Measurements from ENCODE around the gene ARSH.
"Not testable (repeated sequence)": the region's sequence is repeated elsewhere in the genome, so short reads cannot be mapped to it uniquely, and the experiment has no call there.

Gene ARSH, protein sequence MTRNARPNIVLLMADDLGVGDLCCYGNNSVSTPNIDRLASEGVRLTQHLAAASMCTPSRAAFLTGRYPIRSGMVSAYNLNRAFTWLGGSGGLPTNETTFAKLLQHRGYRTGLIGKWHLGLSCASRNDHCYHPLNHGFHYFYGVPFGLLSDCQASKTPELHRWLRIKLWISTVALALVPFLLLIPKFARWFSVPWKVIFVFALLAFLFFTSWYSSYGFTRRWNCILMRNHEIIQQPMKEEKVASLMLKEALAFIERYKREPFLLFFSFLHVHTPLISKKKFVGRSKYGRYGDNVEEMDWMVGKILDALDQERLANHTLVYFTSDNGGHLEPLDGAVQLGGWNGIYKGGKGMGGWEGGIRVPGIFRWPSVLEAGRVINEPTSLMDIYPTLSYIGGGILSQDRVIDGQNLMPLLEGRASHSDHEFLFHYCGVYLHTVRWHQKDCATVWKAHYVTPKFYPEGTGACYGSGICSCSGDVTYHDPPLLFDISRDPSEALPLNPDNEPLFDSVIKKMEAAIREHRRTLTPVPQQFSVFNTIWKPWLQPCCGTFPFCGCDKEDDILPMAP

DNA sequence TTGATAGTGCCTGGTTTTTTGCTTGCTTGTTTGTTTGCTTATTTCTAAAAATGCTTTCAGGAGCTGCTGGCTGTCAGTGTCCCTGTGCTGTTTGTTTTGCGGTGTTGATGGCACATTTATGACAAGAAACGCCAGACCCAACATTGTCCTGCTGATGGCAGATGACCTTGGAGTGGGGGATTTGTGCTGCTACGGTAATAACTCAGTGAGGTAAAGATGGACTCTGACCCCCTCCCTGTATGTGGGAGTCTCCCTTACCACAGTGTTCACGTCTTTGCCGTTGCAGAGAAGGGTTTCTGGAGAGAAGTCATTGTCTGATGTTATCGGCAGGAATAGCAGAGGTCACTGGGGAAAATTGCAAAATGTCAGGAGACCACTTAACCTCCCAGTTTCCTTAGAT lies at the start of gene ARSH:
Gene ARSH, plus strand, starts transcription at position 52 of the 400 bp plus-strand sequence. Its CDS starts 67 bp downstream, at position 119.
- no peak for DNase-seq

DNA sequence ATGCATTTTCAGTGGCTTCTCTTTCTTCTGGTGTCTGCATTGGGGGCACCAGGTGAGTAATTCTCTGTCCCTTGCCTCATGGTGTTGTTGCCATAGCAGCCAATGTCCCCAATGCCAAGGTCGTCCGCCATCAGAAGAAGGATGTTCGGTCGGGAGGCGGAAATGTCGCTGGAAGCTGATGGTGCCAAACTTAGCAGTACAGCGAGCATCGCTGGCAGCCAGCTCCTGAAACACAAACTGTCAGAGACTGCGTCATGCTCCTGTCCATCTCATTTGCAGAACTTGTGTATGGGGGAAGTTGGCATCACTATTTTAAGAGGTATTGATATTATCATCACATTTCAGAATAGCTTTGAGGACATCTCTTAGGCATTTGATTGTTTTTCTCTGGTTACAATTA lies 48.1 kb upstream of the ARSH start:
- no peak for DNase-seq

DNA sequence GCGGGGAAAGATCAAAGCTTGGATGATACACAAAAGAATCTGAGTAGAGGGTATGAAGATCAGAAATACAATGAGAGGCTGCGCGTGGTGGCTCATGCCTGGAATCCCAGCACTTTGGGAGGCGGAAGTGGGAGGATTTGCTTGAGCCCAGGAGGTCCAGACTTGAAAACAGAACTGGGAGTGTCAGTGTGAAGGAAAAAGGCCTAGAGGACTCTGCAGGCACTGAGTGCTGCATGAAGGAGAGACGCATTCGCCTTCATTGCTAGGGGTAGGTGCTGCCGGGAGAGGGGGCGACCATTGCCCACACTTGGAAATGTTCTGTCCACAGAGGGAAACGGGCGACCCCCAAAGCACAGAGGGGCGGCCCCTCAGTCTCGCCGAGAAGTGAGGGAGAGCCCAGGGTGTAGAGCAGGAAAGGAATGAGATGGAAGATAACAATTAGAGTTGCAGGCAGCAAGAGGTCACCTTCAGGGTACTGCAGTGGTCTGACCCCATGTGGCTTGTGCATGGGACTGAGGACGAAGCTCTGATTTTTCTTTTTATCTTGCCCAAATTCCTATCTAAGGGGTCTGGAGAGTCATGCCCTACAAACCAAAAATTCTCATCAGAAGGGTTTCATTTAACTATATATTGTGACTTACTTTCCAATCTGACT lies 45.4 kb upstream of the ARSH start:
- DNase-seq = no peak

DNA sequence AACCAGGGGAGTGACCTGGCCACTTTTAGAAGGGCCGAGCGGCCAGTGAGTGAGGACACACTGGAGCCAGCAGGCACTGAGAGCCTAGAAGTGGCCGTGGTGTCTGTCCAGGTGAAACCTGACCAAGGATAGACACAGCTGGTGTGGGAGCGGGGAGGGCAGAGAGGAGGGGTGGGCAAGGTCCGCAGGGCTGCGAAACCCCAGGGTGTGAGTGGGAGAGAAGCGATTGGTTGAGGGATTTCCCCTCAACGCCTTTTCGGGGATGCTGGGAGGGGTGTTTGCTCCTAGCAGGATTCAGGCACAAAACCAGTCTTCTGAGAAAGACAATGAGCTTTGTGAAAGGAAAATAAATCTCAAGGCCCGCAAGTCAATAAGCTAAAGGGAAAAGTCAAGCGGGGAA lies 44.0 kb upstream of the ARSH start:
- no peak for DNase-seq

DNA sequence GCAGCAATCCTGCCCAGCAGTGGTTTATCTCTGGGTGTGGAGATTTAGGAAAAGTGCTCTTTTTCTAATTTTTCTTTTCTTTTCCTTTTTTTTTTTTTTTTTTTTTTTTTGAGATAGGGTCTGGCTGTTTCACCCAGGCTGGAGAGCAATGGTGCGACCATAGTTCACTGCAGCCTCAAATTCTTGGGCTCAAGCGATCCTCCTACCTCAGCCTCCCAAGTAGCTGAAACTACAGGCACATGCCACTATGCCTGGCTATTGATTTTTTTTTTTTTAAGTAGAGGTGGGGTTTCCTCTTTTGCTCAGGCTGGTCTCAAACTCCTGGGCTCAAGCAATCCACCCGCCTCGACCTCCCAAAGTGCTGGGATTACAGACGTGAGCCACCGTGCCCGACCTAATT lies 42.9 kb upstream of the ARSH start:
- DNase-seq = not testable (repeated sequence)

DNA sequence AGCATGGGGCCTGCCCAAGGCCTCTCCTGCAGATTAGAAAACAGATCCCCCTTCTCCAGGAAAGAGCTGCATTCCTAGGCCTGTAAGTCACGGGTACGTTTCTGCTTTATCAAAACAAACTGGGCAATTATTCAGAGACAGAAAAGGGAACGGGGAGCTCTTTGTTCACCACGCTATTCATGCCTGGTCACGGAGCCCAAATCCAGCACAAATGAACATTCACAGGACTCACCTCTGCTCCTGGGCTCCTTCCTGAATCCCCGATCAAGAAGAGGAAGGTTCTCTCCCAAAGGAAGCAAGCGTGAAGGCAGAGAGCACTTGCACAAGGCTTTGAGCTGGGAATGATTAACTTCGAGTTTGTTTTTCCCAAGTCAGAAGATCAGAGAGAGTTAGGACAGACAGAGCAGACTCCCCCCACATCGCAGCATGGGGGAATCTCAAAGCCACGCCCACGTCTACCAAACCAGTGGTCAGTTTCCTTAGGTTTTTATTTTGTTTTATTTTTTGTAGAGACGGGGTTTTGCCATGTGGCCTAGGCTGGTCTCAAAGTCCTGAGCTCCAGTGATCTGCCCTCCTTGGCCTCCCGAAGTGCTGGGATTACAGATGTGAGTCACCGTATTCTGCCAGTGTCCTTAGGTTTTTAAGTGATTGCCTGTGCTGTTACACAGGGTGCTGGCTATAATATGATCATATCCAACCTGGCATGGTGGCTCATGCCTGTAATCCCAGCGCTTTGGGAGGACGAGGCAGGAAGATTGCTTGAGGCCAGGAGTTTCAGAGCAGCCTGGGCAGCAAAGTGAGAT lies 42.2 kb upstream of the ARSH start:
- not testable (repeated sequence) for DNase-seq

DNA sequence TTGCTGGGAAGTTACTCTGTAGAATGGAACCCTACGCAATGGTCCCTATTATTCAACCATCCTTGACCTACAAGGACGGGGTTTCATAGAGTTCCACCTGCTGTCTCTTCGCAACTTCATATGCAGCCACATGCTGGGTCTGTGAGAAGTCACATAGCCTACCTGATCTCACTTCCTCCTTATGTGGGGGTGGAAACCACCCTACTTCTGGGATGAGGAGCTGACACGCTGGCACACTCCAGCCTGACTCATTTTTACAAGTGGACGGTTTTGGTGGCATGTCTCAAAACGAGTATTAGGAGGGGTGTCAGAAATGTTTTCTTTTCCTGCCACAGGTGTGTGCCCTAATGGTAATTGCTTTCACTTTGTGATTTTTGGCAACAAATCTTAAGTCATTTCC lies 40.4 kb upstream of the ARSH start:
- no peak for DNase-seq

DNA sequence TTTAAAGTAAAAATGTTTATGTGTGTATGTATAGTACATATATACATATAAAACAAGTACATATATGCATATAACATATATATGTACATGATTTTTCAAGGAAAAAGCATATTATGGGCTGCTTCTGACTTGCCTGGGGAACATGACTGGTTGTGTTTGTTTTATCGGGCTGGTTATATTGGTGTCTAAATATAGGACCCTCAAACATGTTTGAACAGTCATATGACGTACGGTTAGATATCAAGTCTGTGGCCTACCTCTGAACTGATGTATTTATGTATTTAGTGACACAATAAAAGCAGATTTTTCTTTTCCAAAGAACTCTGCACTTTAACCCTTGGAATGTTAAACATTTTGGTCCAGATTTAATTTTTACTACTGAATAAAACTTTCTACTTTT lies 39.3 kb upstream of the ARSH start:
- no peak for DNase-seq

DNA sequence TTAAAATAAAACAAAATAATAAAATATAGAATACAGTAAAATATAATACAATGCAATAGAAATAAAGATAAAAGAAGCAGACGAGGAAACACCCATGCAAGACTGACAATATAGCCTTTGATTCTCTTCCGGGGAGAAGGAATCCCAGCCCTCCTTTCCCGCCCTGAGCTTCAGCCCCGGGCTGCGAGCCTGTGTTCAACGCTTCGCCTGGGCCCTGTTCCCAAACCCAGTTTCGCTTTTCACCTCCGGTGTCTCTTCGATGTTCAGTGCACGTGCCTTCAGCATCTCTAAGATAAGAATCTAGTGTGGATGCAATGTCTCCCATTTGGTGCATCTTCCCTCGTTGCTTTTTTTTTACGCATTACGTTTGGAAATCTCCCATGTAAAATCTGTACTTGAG lies 38.8 kb upstream of the ARSH start:
- no peak for DNase-seq

DNA sequence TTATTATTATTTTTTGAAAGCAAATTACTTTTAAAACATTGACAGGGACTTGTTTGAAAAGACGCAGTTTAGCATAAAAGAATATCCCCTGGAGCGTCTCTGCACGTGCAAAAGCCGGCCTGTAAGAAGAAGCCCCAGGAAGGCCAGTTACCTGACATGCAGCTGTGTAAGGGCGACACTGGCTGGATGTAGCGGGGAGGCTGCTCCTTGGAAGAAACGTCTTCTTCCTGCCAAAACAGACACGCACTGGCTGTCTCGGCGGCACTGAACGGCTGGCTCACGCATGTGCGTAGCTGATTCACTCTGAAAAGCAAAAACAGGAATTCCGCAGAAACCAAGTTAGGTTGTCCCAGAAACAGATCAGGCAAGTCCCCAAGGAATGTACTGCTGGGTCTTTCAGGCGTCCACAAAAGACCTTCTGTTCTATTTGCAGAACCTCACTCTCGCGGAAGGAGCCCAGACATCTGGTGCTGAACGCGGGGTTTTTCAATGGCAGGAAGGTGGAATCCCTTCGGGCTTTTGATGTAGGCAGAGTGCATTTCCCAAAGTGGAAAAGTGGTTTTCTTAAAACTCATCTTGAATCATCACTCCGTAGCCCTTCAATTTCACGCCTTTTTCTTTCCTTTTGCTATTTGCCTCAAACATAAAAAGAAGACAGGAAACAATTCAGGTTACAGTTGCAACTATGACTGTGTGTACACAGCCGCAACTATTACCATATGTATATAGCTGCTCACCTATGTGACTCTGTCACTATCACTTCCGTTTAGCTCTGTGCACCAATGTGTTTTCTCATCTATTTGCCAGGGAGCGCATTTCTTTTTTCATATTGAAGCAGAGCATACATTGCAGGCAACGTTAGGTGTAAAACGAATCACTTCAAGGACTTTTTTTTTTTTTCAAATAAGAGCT lies 38.1 kb upstream of the ARSH start:
- DNase-seq = no peak

DNA sequence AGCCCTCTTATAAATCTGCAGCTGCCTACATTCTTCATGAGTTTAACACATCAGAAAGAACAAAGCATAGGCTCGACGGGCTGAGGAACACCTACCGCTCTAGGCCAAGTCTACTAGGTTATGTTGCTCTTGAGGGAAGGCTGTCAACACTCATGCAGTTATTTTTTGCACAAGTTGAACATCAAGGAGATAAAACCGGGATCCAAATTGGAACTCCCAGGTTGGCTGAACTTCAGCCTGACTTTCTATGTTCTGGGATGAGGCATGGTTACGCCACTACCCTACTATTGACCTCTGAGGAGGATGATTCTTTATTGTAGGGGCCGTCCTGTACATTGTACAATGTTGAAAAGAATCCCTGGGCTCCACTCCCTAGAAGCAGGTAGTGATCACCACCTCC lies 37.3 kb upstream of the ARSH start:
- no peak for DNase-seq

DNA sequence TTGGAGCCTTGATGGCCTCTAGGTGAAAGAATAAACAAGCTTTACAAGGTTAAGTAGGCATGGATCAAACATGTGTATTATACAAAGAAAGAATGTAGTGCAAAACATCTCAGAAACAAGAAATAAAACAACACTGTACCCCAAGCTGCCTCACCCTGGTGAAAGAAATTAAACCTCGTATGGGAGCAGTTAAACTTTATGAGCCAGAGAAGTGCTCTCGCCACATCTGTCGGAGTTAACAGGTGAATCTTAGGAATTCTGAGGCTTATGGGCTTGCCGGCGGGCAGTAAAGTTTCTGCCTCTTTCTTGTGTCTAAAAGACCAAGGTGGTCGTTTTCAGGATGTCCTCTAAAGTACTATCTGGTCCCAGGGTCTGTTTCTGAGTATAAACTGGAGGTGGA lies 34.0 kb upstream of the ARSH start:
- no peak for DNase-seq

DNA sequence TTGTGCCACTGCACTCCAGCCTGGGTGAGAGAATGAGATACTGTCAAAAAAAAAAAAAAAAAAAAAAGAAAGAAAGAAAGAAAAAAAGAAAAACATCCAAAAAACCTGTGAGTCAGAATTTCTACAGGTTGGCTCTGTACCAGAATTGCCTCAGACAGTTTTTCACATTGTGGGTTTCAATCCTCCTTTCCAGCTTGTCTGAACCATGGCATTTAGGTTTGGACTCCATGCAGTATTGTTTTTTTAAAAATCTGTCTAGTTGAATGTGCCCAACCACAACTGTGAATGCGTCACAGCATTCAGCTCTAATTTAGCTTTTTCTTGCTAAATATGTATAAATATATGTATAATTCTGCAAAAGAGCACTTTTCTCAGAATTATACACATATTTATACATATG lies 31.4 kb upstream of the ARSH start:
- no peak for DNase-seq

DNA sequence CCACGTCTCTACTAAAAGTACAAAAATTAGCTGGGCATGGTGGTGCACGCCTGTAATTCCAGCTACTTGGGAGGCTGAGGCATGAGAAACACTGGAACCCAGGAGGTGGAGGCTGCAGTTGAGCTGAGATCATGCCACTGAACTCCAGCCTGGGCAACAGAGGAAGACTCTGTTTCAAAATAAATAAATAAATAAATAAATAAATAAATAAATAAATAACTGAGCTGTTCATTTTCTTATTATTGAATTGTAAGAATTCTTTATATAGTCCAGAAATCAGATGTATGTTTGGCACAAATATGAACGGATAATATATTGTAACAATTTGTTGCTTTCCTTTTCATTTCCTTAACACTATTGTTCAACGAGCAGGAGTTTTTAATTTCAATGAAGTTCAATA lies 27.7 kb upstream of the ARSH start:
- DNase-seq = not testable (repeated sequence)

DNA sequence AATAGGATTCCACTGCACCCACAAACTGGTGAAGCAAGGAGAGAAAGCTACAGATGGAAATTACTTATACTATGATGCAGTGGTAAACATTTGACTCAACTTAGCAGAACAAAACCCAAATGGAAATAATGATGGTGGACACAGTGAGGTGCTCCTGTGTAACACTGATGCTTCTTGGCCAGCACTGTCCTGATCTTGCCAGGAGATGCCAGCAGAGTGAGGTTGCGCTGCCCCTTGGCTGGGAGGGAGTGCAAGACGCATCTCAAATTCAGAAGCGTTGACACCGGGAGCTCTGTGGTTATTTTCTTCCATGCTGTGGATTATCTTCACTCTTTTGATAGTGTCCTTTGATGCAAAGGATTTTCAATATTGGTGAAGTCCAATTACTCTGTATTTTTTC lies 22.0 kb upstream of the ARSH start:
- no peak for DNase-seq

DNA sequence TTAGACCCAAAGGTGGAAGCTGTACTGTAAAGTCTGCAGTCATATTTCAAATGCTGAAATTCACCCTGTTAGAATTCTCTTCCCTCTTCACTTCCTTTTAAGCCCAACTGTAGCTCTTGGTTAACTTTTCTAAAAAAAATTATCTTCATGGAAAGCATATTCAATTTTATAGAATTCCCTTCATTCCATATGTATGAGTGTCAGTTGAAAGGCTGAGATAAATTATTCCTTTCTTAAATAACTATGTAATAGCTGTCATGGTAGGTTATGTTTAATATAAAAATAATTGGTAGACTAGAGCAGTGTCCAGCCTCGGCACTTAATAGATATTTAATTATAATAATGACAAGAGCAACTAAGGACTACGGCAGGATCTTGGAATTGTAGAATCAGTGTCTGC lies 16.8 kb upstream of the ARSH start:
- no peak for DNase-seq

DNA sequence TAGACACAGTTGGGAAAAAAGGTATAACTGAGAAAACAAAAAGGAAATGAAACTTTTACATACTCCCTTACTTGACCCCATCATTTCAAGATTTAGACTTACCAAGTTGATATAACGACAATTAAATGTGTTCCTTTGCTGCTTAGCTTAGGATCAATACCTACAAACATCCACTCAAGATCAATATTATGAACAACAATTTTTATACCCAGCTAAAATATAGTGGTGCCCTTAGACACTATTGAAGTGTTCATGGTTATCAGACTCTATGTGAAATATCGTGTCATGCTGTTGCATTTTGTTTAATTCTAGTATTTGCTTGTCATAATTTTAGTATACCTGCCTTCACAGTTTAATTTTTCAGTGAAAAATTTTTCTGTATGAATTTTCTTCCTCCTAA lies 4.2 kb downstream of the ARSH start:
- DNase-seq = no peak

DNA sequence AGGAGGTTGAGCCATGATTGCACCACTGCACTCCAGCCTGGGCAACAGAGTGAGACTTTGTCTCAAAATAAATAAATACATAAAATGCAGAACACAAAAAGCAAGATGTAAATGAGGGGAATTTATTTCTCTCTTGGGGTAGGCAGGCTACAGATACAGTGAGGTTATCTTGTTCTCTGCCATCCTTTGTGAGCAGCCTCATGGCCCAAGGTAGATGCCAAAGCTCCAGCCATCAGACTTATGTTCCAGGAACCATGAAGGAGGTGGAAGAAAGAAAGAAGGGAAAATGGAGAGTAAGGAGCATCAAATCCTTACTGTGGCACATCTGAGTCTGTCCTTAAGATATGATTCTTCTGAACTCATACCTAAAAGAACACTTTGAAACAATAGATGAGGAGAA lies 11.1 kb downstream of the ARSH start:
- DNase-seq = no peak

DNA sequence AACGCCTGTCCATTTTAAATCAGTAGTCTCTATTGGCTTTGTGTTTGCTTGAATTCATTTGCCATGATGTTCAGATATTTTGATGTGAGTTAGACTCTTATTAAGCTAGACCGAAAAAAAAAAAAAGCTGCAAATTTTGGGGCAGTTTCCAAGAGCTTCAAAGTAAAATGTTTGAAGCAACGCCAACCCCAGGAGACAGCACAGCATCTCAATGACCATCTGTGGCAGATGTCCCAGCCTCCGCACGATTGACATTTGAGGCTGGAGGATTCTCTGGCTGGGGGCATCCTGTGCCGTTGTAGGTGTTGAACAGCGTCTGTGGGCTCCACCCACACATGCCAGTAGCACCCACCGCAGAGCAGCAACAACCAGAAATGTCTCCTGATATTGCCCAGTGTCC lies 17.8 kb downstream of the ARSH start:
- no peak for DNase-seq

DNA sequence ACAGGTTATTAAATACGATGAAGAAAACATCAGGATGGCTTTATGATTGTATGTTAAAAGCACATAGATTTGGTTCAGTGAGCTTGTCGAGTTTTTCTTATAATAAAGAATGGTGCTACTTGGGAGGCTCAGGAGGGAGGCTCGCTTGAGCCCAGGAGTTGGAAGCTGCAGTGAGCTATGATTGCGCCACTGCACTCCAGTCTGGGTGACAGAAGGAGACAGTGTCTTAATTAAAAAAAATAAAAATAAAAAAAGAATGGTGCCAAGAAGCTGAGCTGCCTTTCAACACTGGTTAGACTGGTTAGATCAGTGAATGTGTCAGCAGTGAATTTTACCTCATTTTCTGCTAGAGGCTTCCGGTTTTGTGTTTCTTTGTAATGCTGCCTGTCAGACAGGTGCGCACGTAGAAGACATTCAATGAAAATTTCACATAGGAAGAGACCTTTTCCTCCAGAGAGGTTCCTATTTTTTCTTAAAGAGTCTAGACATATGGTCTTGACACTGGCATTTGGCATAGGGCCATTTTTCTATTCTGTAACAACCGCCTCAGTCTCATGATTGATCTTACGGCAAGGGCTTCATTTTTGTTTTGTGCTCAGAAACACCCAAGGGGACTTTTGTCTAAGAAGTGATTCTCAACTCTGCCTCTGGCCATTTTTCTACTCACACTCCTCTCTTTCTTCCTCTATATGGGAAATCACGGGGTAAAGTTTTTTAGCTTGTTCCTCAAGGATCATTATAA lies 19.9 kb downstream of the ARSH start:
- DNase-seq = no peak

DNA sequence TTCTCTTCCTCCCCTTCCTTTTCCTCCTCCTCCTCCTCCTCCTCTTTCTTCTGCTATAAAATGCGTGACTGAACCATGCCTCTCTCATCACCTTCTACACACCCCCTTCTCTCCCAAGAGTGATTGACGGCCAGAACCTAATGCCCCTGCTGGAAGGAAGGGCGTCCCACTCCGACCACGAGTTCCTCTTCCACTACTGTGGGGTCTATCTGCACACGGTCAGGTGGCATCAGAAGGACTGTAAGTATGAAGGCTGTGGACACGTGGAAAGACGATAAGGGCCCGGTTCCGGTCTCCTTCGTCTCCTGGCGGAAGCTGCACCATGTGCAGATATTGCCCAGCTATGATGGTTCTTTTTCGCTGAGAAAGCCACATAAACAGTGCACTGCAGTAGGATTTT lies 22.8 kb downstream of the ARSH start:
- DNase-seq = no peak

DNA sequence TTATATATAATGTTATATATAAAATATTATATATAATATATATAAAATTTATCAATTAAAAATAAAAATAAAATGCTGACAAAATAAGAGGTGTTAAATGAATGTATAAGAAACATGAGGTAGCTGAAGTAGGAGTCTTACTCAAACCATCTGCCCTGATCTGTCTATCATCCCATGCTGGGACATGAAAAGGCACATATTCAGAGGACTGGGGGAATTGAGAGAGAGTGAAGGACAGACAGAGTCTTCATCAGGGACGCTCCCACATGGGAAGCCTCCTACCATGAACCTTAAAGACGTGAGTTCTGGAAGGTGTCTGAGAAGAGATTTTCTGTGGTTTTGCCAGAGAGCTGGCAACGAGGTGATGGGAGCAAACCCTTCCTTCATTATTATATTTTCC lies 30.9 kb downstream of the ARSH start:
- DNase-seq = no peak
